Lower lobe of right lung (tissue), 2 donors: ENCODE measurements around the gene TMEM120B. TPM values are rescaled to one million over a fixed set of nuclear protein-coding genes. Genes with fewer than 3 reads are reported as not detected.

Experiments
- ATAC-seq, 2 donors: fragments of 200-7000 bp; cut with Tn5 transposase; one replicate each; pipeline ENCODE4 v1.9.1; 2020 to 2022; ENCODE audit warnings: mild to moderate bottlenecking in 2 of 2, moderate library complexity in 2 of 2
- DNase-seq: peaks from one replicate; pipeline ENCODE4 v3.0.0-alpha.2; 2020
- H3K27ac ChIP-seq: fragments of 200-600 bp; one replicate; pipeline ENCODE4 v1.8.0; 2022
- H3K27me3 ChIP-seq: fragments of 200-600 bp; one replicate; pipeline ENCODE4 v1.8.0; 2022; ENCODE audit warnings: low read depth
- H3K36me3 ChIP-seq: fragments of 200-600 bp; one replicate; pipeline ENCODE4 v1.8.0; 2022; ENCODE audit warnings: mild to moderate bottlenecking
- H3K4me1 ChIP-seq: fragments of 200-600 bp; one replicate; pipeline ENCODE4 v1.8.0; 2022
- H3K4me3 ChIP-seq: fragments of 200-600 bp; one replicate; pipeline ENCODE4 v1.8.0; 2022; ENCODE audit warnings: mild to moderate bottlenecking
- H3K9me3 ChIP-seq: fragments of 200-600 bp; one replicate; pipeline ENCODE4 v1.8.0; 2022
- intact Hi-C: fragments of 100-400 bp; cut with DNase I; formaldehyde crosslinking; loops from one replicate; pipeline ENCODE4 v1.11.0; 2022
- total RNA-seq: library from RNA; stranded (reverse); fragmentation: NEBNext Ultra II Directional; extraction: Animal tissue kit (Norgen Biotek cat#: 25700); gene quantifications from one replicate; pipeline ENCODE4 v1.2.1, GENCODE V29; 2021
- TF ChIP-seq, protein P1 (sequence below): fragments of 200-600 bp; IDR thresholded peaks from one replicate; pipeline ENCODE4 v1.8.0; 2022; ENCODE audit warnings: antibody characterized with exemption, mild to moderate bottlenecking
- donor health status: DM: no; HTN: yes; CAD: no; lungs with severe emphysema.

The TMEM120B gene
- total RNA-seq, 1 donor from 2014 or later: 13.4 TPM

GRCh38 chr12:121806009-121806545 is 93.5 kb downstream of the TMEM120B start:
- DNase-seq (no peak), ATAC-seq (no peak)
- peak overlapping the region; percentile 63 for H3K27ac ChIP-seq
- no peaks in the 10 kb centered on the region for H3K27me3 ChIP-seq
- TF ChIP-seq, protein P1, sequence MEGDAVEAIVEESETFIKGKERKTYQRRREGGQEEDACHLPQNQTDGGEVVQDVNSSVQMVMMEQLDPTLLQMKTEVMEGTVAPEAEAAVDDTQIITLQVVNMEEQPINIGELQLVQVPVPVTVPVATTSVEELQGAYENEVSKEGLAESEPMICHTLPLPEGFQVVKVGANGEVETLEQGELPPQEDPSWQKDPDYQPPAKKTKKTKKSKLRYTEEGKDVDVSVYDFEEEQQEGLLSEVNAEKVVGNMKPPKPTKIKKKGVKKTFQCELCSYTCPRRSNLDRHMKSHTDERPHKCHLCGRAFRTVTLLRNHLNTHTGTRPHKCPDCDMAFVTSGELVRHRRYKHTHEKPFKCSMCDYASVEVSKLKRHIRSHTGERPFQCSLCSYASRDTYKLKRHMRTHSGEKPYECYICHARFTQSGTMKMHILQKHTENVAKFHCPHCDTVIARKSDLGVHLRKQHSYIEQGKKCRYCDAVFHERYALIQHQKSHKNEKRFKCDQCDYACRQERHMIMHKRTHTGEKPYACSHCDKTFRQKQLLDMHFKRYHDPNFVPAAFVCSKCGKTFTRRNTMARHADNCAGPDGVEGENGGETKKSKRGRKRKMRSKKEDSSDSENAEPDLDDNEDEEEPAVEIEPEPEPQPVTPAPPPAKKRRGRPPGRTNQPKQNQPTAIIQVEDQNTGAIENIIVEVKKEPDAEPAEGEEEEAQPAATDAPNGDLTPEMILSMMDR: no peak
- peaks cover 42% of the 10 kb centered on the region for H3K36me3 ChIP-seq
- H3K4me3 ChIP-seq: peak overlapping the region; percentile 85
- intact Hi-C loops: no loop called here
- peaks cover 37% of the 10 kb centered on the region for H3K4me1 ChIP-seq
- no peaks in the 10 kb centered on the region for H3K9me3 ChIP-seq

GRCh38 chr12:121806546-121807423 is 94.2 kb downstream of the TMEM120B start:
- H3K36me3 ChIP-seq: peaks cover 43% of the 10 kb centered on the region
- intact Hi-C loops: no loop called here
- no peaks in the 10 kb centered on the region for H3K9me3 ChIP-seq
- H3K4me1 ChIP-seq: peaks cover 44% of the 10 kb centered on the region
- H3K27me3 ChIP-seq: no peaks in the 10 kb centered on the region
- TF ChIP-seq, protein P1: no peak
- ATAC-seq: no peak
- no peak for DNase-seq
- peak overlapping the region; percentile 63 for H3K27ac ChIP-seq
- peak overlapping the region; percentile 85 for H3K4me3 ChIP-seq

GRCh38 chr12:121807642-121808347 is 95.2 kb downstream of the TMEM120B start:
- Histone ChIP-seq H3K9me3 (no peaks in the 10 kb centered on the region), H3K36me3 (peaks cover 43% of the 10 kb centered on the region), H3K4me3 (no peak overlapping the region), H3K4me1 (peaks cover 54% of the 10 kb centered on the region), H3K27me3 (no peaks in the 10 kb centered on the region), H3K27ac (no peak overlapping the region)
- intact Hi-C loops: no loop called here
- TF ChIP-seq, protein P1: no peak
- ATAC-seq (no peak), DNase-seq (no peak)

- ATAC-seq: no peak
- Histone ChIP-seq H3K27me3 (no peaks in the 10 kb centered on the region), H3K4me3 (no peak overlapping the region), H3K36me3 (peaks cover 43% of the 10 kb centered on the region), H3K4me1 (peaks cover 62% of the 10 kb centered on the region), H3K9me3 (no peaks in the 10 kb centered on the region), H3K27ac (no peak overlapping the region)
- TF ChIP-seq, protein P1: no peak
- intact Hi-C loops: no loop called here
- no peak for DNase-seq
Measured at GRCh38 chr12:121808623-121809022, 96.1 kb downstream of the TMEM120B start.

GRCh38 chr12:121809712-121810116 is 97.2 kb downstream of the TMEM120B start:
- Histone ChIP-seq H3K4me1 (peaks cover 66% of the 10 kb centered on the region), H3K9me3 (no peaks in the 10 kb centered on the region), H3K27me3 (no peaks in the 10 kb centered on the region), H3K27ac (no peak overlapping the region), H3K4me3 (no peak overlapping the region), H3K36me3 (peaks cover 51% of the 10 kb centered on the region)
- TF ChIP-seq, protein P1: no peak
- peak; percentile 49 for DNase-seq
- ATAC-seq: no peak
- intact Hi-C loops: no loop called here
